GM23338 (cell line): ENCODE data around the gene SEPTIN8. TPM values are rescaled to one million over a fixed set of nuclear protein-coding genes. Genes with fewer than 3 reads are reported as not detected.

Source experiments
- ATAC-seq: fragments of 200-7000 bp; cut with Tn5 transposase; 3 replicates; pipeline ENCODE4 v1.9.1; 2020
- DNase-seq: peaks from one replicate; pipeline ENCODE4 v3.0.0-alpha.2; 2015; ENCODE audit warnings: low spot score
- H2AFZ ChIP-seq: fragments of 200-600 bp; sonication (generic); 2 replicates; pipeline ENCODE4 v1.8.0; 2016; ENCODE audit warnings: antibody characterized with exemption, mild to moderate bottlenecking, moderate library complexity
- H3F3A ChIP-seq: fragments of 200-600 bp; sonication (generic); replicated peaks from 2 replicates; pipeline ENCODE4 v1.8.0; 2017; ENCODE audit warnings: antibody characterized with exemption, mixed run types, low read depth
- H3K27ac ChIP-seq: fragments of 200-600 bp; sonication (generic); 2 replicates; pipeline ENCODE4 v1.6.1; 2016; ENCODE audit warnings: low read depth
- H3K27me3 ChIP-seq: fragments of 200-600 bp; sonication (generic); 2 replicates; pipeline ENCODE4 v1.8.0; 2016; ENCODE audit warnings: mild to moderate bottlenecking, mixed run types, moderate library complexity; ENCODE audit not compliant: insufficient read depth
- H3K36me3 ChIP-seq: fragments of 200-600 bp; sonication (generic); 2 replicates; pipeline ENCODE4 v1.8.0; 2016; ENCODE audit warnings: mild to moderate bottlenecking; ENCODE audit not compliant: insufficient read depth
- H3K4me1 ChIP-seq: fragments of 200-600 bp; sonication (generic); 2 replicates; pipeline ENCODE4 v1.8.0; 2016; ENCODE audit warnings: mild to moderate bottlenecking, moderate library complexity; ENCODE audit not compliant: insufficient read depth
- H3K4me2 ChIP-seq: fragments of 200-600 bp; sonication (generic); 2 replicates; pipeline ENCODE4 v1.7.1; 2017; ENCODE audit warnings: mixed run types
- H3K4me3 ChIP-seq: fragments of 200-600 bp; sonication (generic); 2 replicates; pipeline ENCODE4 v1.6.1; 2016; ENCODE audit warnings: mixed run types
- H3K79me2 ChIP-seq: fragments of 200-600 bp; sonication (generic); replicated peaks from 2 replicates; pipeline ENCODE4 v1.8.0; 2017; ENCODE audit warnings: mild to moderate bottlenecking; ENCODE audit not compliant: insufficient read depth
- H3K9me2 ChIP-seq: fragments of 200-600 bp; sonication (generic); 2 replicates; pipeline ENCODE4 v1.8.0; 2017; ENCODE audit not compliant: insufficient read depth
- H4K20me1 ChIP-seq: fragments of 200-600 bp; sonication (generic); replicated peaks from 2 replicates; pipeline ENCODE4 v1.8.0; 2017; ENCODE audit warnings: mild to moderate bottlenecking; ENCODE audit not compliant: insufficient read depth
- H3K27ac Mint-ChIP-seq: 2 replicates; pipeline ENCODE4 v1.8.0; 2020; ENCODE audit warnings: inconsistent platforms, mild to moderate bottlenecking, moderate library complexity, mixed read lengths
- H3K27me3 Mint-ChIP-seq: 3 replicates; pipeline ENCODE4 v1.8.0; 2022; ENCODE audit warnings: low read depth, mild to moderate bottlenecking, moderate library complexity, mixed read lengths, inconsistent platforms; ENCODE audit not compliant: insufficient read depth, poor library complexity
- H3K36me3 Mint-ChIP-seq: 3 replicates; pipeline ENCODE4 v1.8.0; 2021; ENCODE audit warnings: low read depth, mild to moderate bottlenecking, inconsistent platforms, moderate library complexity, mixed read lengths
- H3K4me1 Mint-ChIP-seq: 3 replicates; pipeline ENCODE4 v1.8.0; 2020; ENCODE audit warnings: mild to moderate bottlenecking, inconsistent platforms, mixed read lengths
- H3K4me3 Mint-ChIP-seq: 3 replicates; pipeline ENCODE4 v1.8.0; 2021; ENCODE audit warnings: moderate library complexity, mild to moderate bottlenecking, inconsistent platforms, mixed read lengths
- H3K9me3 Mint-ChIP-seq: 3 replicates; pipeline ENCODE4 v1.8.0; 2020; ENCODE audit warnings: moderate library complexity, mild to moderate bottlenecking, inconsistent platforms, mixed read lengths
- CTCF ChIP-seq, 2 experiments: fragments of 200-600 bp in 1 of 2; sonication (generic) in 1 of 2; conservative IDR thresholded peaks; 2 replicates each; pipeline versions ENCODE4 v1.5.1 to v1.6.1; 2016 to 2017; ENCODE audit warnings: antibody characterized with exemption in 2 of 2, low read depth in 2 of 2, mild to moderate bottlenecking in 2 of 2, moderate library complexity in 1 of 2
- EZH2 ChIP-seq: fragments of 200-600 bp; sonication (generic); IDR thresholded peaks from one replicate; pipeline ENCODE4 v1.8.0; 2017; ENCODE audit warnings: antibody characterized with exemption, mild to moderate bottlenecking, low read depth; ENCODE audit not compliant: unreplicated experiment
- JUNB ChIP-seq: IDR thresholded peaks from one replicate; pipeline ENCODE4 v1.6.1; 2016; ENCODE audit warnings: antibody characterized with exemption; ENCODE audit not compliant: unreplicated experiment
- NANOG ChIP-seq: IDR thresholded peaks from 2 replicates; pipeline ENCODE4 v1.6.1; 2016; ENCODE audit warnings: antibody characterized with exemption, borderline replicate concordance
- REST ChIP-seq: IDR thresholded peaks from one replicate; pipeline ENCODE4 v1.6.1; 2018; ENCODE audit warnings: antibody characterized with exemption; ENCODE audit not compliant: unreplicated experiment
- STAT1 ChIP-seq: IDR thresholded peaks from one replicate; pipeline ENCODE4 v1.6.1; 2016; ENCODE audit warnings: antibody characterized with exemption; ENCODE audit not compliant: unreplicated experiment
- ZNF331 ChIP-seq: fragments of 250-450 bp; sonication (Bioruptor Pico); IDR thresholded peaks from 2 replicates; pipeline ENCODE4 v1.5.0; 2020; ENCODE audit warnings: low read depth, mild to moderate bottlenecking, moderate library complexity
- ZNF462 ChIP-seq: fragments of 250-450 bp; sonication (Bioruptor Pico); IDR thresholded peaks from 2 replicates; pipeline ENCODE4 v1.5.0; 2020; ENCODE audit warnings: mild to moderate bottlenecking, moderate library complexity
- polyA plus RNA-seq: library from polyadenylated mRNA; unstranded; fragments of >200 nt; fragmentation: Nextera tagmentation; extraction: Ambion mirVana; gene quantifications from 2 replicates; pipeline ENCODE4 v1.2.1, GENCODE V29; 2016
- total RNA-seq: library from RNA; depleted of rRNA; stranded (reverse); fragments of >200 nt; shearing (Covaris generic); gene quantifications from 2 replicates; pipeline ENCODE4 v1.2.3, GENCODE V29; 2014

SEPTIN8 gene
- total and polyA plus RNA-seq, 2 experiments from 2014 or later, result 8.8 to 45.0 TPM

- TF ChIP-seq REST, result no peak
- TF ChIP-seq NANOG, result no peak
- TF ChIP-seq JUNB, result no peak
- no peak for TF ChIP-seq STAT1
- no peak for TF ChIP-seq ZNF331 (CRISPR knock-in tag)
- TF ChIP-seq CTCF (conservative IDR thresholded peaks at IDR 0.05; ENCODE audit: low read depth in 2 of 2), result no peak
- no peak for TF ChIP-seq EZH2
Measured at GRCh38 chr5:132776938-132777208, 166 bp downstream of the SEPTIN8 start (continued).

- Histone ChIP-seq H3F3A (no peaks in the 10 kb centered on the region), H3K4me2 (peak overlapping the region; percentile 89), H3K27me3 (peaks cover 58% of the 10 kb centered on the region), H3K9me2 (peaks cover 2% of the 10 kb centered on the region; the same call in 1 of the 2 replicates), H3K36me3 (no peaks in the 10 kb centered on the region), H3K27ac (no peak overlapping the region), H3K4me3 (peak overlapping the region; percentile 89), H3K79me2 (no peaks in the 10 kb centered on the region; the same call in 1 of the 2 replicates), H4K20me1 (0 out of 2 replicates have a peak, but pooled peaks cover 4% of the 10 kb centered on the region), H2AFZ (0 out of 2 replicates have a peak overlapping the region, but pooled peaks have one; percentile 47), H3K4me1 (peaks cover 20% of the 10 kb centered on the region)
- ATAC-seq (peak; percentile 23), DNase-seq (peak; percentile 54)
- Mint-ChIP-seq H3K4me3 (peak overlapping the region; percentile 76), H3K36me3 (no peaks in the 10 kb centered on the region), H3K9me3 (no peaks in the 10 kb centered on the region), H3K27me3 (peaks cover 32% of the 10 kb centered on the region), H3K27ac (no peak overlapping the region), H3K4me1 (peaks cover 34% of the 10 kb centered on the region)
- TF ChIP-seq REST (no peak), ZNF462 (CRISPR knock-in tag) (no peak)
Measured at GRCh38 chr5:132776131-132776937, 705 bp downstream of the SEPTIN8 start.
